Testis (tissue), 2 donors: ENCODE measurements around the gene ZNF679.

Experiments used
- POLR2A ChIP-seq: fragments of 450-650 bp; IDR thresholded peaks from one replicate; pipeline ENCODE4 v1.6.1; 2017; ENCODE audit warnings: antibody characterized with exemption, mild to moderate bottlenecking, moderate library complexity
- TF ChIP-seq, protein P1 (sequence below), 3 experiments: fragments of 450-650 bp in 2 of 3; fragments of 200-600 bp in 1 of 3; sonication (generic) in 1 of 3; IDR thresholded peaks; one replicate each; pipeline ENCODE4 v1.5.1; 2016 to 2019; ENCODE audit warnings: antibody characterized with exemption in 3 of 3, mild to moderate bottlenecking in 2 of 3, moderate library complexity in 1 of 3

DNA sequence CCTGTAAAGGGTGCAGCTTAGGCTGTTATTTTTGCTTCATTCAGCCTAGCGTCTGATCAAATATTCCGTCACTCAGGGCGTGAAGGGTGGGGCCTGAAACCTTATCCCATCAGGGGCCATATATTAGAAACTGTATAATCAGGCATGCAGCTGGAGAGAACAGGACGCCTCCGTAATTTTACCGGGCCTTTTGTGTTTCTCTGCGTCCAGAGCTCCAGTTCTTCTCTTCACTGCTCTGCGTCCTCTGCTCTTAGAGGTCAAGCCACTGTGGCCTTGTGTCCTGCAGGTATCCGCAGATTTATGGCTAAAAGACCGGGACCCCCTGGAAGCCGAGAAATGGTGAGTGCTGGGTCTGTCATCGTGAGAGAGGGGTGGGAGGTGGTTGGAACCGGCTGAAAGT lies 21.4 kb upstream of the ZNF679 start, which contains the start of gene ZNF735:
- TF ChIP-seq, protein P1, sequence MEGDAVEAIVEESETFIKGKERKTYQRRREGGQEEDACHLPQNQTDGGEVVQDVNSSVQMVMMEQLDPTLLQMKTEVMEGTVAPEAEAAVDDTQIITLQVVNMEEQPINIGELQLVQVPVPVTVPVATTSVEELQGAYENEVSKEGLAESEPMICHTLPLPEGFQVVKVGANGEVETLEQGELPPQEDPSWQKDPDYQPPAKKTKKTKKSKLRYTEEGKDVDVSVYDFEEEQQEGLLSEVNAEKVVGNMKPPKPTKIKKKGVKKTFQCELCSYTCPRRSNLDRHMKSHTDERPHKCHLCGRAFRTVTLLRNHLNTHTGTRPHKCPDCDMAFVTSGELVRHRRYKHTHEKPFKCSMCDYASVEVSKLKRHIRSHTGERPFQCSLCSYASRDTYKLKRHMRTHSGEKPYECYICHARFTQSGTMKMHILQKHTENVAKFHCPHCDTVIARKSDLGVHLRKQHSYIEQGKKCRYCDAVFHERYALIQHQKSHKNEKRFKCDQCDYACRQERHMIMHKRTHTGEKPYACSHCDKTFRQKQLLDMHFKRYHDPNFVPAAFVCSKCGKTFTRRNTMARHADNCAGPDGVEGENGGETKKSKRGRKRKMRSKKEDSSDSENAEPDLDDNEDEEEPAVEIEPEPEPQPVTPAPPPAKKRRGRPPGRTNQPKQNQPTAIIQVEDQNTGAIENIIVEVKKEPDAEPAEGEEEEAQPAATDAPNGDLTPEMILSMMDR (IDR thresholded peaks at IDR 0.05) = no peak
- TF ChIP-seq POLR2A = no peak
